GM21528 (cell line): ENCODE results near the gene MESP2.
"Not testable (repeated sequence)": the region's sequence is repeated elsewhere in the genome, so short reads cannot be mapped to it uniquely, and the experiment has no call there.

Experiments
- ATAC-seq: cut with Tn5 transposase; IDR thresholded peaks from one replicate; pipeline ENCODE4 v1.9.1; 2021; ENCODE audit warnings: mild to moderate bottlenecking, moderate library complexity; ENCODE audit not compliant: unreplicated experiment, low FRiP score

MESP2 gene

GRCh38 chr15:89777782-89778380 lies 1.7 kb downstream of the MESP2 start:
- ATAC-seq: no peak

DNA sequence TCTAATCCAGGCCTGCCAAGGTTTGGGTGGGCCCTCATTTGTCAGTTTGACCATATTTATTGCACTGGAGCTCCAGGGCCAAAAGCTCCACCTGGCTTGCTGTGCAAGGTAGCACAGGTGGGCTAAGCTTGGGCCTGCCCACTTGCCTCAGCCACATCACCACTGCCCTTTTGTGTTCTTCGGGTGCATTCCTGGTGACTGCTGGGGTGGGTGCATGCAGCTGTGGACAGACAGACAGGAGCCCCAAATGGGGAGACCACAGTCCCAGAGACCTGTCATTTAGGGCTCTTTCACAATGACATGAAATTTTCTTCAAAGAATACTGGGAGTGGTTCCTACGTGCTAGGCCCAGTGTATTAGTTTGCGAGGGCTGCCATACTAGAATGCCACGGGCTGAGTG lies 2.7 kb downstream of the MESP2 start:
- no peak for ATAC-seq

DNA sequence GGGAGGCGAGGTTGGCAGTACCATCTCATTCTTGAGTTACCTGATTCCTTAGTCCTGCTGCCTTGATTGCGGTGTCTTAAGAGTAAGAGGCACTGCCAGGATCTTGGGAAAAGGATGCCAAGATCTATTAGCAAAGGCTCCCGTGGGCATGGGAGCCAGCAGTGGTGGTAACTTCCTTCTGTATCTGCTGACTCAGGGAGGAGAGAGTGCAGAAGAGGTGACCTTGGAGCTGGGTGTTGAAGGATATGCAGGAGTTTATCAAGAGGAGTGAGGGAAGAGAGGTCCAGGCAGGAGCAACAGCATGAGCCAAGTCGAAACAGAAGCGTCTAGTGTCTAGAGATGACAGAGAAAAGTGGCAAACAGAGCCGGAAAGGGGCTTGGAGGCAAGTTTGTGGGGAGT lies 4.5 kb downstream of the MESP2 start:
- ATAC-seq: no peak

DNA sequence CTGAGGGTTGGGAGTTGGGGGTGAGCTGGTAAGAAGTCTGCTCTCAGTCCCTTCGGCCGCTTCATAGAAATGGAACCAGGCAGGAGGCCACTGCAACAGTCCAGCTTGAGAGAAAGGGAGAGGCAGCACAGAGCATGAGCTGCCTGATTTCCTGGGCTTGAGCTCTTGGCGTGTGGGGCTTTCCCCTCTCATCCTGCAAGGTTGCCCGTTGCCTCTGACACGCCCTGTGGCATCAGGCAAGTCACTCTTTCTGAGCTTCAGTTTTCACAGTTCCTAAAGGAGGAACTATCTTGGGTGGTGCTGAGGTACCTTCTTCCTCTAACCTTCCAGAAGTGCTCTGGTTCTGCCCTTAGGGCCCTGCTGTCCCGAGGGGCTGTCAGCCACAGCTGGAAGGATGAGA lies 4.9 kb downstream of the MESP2 start:
- no peak for ATAC-seq

DNA sequence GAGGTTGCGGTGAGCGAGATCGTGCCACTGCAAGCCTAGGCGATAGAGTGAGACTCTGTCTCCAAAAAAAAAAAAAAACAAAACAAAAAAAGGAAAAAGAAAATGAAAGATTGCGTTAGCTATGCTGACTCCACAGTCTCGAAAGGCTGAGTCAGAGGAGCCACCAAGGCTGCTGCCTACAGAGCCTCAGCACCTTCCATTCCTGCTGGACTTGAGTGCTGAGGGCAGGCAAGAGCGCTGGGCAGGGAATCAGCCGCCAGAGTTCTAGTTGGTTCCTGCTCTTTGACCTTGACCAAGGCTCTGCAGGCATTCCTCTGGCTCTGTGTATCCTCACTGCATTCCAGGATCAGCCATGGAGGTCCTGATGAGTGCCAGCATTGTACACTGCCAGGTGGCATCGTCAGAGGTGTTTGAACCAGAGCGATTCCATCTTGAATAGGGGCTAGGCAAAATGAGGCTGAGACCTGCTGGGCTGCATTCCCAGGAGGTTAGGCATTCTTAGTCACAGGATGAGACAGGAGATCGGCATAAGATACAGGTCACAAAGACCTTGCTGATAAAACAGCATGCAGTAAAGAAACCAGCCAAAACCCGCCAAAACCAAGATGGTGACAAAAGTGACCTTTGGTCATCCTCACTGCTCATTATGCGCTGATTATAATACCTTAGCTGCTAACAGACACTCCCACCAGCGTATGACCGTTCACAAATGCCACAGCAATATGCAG lies 5.9 kb downstream of the MESP2 start:
- ATAC-seq: no peak

DNA sequence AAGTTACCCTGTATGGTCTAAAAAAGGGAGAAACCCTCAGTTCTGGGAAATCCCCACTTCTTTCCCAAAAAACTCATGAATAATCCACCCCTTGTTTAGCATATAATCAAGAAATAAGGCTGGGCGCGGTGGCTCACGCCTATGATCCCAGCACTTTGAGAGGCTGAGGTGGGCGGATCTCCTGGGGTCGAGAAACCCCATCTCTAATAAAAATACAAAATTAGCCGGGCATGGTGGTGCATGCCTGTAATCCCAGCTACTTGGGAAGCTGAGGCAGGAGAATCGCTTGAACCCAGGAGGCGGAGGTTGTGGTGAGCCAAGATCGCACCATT lies 6.5 kb downstream of the MESP2 start:
- ATAC-seq: not testable (repeated sequence)

DNA sequence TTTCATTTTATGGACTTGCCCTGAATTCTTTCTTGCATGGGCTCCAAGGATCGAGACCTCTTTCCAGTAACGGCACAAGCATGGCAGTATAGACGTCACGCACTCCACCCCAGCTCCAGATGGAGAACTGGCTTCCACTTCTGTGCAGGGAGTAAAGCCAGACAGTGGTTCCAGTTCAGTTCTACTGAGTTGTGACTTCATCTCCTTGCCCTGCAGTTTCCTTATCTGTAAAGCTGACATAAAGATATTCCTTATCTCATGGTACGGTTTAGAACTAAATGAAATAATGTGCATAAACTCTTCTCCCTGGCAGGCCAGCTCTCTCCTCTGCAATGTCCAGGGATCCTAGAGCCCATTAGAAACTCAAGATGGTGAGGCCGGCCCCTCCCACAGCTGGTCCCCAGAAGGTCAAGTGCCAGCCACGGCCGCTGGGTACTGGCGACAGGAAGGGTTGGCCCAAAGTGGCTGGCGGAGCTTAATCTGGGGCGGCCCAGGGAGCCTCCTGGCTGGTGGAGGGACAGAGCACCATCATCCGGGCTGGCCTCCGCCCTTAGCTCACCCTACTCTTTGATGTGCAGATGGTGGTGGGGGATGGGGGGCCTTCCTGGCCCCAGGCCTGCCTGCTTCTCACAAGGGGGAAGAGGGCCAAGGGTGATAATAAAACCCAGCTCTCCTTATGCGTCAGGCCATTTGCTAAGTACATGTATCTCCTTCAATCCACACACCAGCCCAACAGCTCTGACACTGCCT lies 7.2 kb downstream of the MESP2 start:
- ATAC-seq: no peak

GRCh38 chr15:89783861-89784685 lies 7.9 kb downstream of the MESP2 start:
- no peak for ATAC-seq

DNA sequence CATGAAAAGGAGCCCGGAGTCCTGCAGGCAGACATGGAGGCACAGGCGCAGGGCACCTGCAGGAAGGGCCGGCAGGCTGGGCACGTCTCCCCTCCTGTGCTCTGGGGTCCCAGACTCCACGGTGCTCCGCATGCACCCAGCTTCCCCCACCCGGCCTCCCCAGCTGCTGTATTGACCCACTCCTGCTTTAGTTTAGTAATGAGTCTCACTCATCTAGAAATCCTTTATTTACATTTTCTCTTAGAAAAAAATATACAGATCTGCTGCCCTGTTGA lies 8.5 kb downstream of the MESP2 start:
- no peak for ATAC-seq

- ATAC-seq: no peak
These were observed 9.1 kb downstream of the MESP2 start for GRCh38 chr15:89785064-89785773.

DNA sequence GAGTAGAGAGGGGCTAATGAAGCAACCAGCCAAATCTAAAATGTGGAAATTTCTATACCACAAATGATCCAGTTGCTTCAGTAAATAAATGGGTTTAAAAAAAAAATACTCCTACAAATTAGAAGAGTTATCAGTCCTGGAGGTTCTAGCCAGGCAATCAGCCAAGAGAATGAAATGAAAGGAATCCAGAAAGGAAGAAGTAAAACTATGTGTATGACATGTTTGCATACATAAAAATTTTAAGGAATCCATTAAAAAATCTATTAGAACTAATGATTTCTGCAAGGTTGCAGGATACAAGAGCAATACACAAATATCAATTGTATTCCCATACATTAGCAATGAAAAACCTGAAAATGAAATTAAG lies 9.6 kb downstream of the MESP2 start:
- no peak for ATAC-seq

DNA sequence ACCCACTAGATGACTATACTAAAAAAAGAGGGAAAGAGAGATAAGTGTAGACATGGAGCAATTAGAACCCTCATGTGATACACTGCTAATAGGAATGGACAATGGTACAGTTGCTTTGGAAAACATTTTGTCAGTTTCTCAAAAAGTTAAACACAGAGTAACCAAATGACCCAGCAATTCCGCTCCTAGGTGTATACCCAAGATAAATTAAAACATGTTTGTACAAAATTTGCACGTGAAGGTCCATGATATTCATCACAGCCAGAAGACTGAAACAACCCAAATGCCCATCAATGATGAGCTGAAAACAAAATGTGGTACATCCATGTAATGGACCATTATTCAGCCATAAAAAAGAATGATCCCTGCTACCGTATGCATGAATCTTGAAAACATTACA lies 11.8 kb downstream of the MESP2 start:
- ATAC-seq: no peak

DNA sequence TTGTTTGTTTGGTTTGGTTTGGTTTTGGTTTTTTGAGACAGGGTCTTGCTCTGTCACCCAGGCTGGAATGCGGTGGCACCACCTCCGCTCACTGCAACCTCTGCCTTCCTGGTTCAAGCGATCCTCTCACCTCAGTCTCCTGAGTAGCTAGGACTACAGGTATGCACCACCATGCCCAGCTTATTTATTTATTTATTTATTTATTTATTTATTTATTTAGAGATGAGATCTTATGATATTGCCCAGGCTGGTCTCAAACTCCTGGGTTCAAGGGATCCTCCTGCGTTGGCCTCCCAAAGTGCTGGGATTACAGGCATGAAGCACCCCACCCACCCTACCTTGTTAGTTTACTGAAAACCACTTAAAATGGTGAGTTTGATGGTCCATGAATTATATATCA lies 12.5 kb downstream of the MESP2 start:
- ATAC-seq: not testable (repeated sequence)

DNA sequence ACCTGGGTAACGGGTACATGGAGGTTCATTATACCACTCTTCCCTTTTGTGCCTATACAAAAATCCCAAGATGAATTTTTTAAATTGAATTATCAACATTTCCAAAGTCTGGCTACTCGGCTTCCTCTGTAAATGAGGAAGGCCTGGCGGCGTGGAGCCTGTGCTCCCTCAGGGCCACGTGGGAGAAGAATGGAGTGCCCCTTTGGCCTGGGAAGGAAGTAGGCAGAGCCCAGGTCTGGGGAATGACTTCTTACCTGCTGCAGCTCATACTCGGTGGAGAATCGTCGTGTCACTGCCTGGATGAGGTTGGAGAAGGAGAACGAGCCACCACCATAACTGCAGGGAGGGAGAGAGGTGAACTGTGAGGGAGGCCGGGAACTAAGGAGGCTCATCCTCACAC lies 14.1 kb downstream of the MESP2 start:
- ATAC-seq: no peak

DNA sequence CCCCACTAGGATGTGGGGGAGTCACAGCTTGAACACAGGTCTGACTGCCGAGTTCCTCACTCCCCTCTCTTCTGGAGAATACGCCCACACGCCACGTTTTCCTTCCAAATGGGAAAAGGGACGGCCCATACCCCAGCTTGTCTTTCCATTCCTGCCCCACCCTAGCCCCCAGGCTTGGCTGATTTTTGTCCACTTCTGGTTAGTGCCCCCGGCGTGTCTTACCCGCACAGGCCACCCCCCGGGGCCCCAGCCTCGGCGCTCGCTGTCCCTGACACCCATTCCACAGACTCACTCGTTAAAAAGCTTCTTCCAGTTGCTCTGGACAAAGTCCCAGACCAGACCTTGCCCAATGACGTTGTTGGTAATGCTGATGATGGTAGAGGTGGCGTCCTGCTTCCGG lies 14.5 kb downstream of the MESP2 start:
- no peak for ATAC-seq

- no peak for ATAC-seq
These were observed 16.1 kb downstream of the MESP2 start for GRCh38 chr15:89792106-89792805.

GRCh38 chr15:89794627-89795241 lies 18.6 kb downstream of the MESP2 start:
- no peak for ATAC-seq

GRCh38 chr15:89795996-89796395 lies 19.9 kb downstream of the MESP2 start:
- ATAC-seq: no peak

DNA sequence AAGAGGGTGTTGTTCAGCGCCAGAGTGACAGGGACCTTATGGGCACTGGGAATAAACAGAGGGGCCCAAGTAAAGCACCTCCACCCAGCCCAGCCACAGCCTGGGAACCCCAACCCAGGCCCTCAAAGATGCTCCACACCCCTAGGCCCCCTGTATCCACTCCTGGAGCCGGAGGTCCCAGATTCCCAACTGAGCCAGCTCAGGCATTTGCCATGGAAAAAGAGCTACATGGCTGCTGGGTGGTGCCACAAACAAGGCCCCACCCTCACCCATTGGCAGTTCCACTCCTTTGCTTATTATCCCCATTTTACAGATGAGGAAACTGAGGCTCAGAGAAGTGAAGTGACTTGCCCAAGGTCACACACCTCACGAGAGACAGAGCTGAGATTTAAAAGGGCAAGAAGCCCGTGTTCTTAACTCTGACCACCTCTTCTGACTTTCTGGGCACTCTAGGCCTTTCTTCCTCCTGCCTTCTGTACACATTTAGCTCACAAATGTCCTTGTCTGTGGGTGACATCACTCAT lies 21.6 kb downstream of the MESP2 start:
- ATAC-seq: no peak
